GM21447 (cell line): ENCODE data around the gene ARMCX6.
"Not testable (repeated sequence)": the region's sequence is repeated elsewhere in the genome, so short reads cannot be mapped to it uniquely, and the experiment has no call there.

ENCODE experiments used
- ATAC-seq: cut with Tn5 transposase; IDR thresholded peaks from one replicate; pipeline ENCODE4 v1.9.1; 2021; ENCODE audit not compliant: unreplicated experiment

Gene ARMCX6

GRCh38 chrX:101617211-101618191 lies at the start of gene ARMCX6:
Gene ARMCX6, minus strand, starts transcription at chrX:101618000. Its CDS starts 1,380 bp downstream, at chrX:101616620.
- ATAC-seq: peak; percentile 90

GRCh38 chrX:101659601-101660063 lies 41.8 kb upstream of the ARMCX6 start, which contains the start of gene ARMCX2:
Gene ARMCX2, minus strand, starts transcription at chrX:101659850. Its CDS starts 2,262 bp downstream, at chrX:101657588.
- peak; percentile 74 for ATAC-seq

- peak; percentile 61 for ATAC-seq
These were observed 41.1 kb upstream of the ARMCX6 start for GRCh38 chrX:101658661-101659491.

DNA sequence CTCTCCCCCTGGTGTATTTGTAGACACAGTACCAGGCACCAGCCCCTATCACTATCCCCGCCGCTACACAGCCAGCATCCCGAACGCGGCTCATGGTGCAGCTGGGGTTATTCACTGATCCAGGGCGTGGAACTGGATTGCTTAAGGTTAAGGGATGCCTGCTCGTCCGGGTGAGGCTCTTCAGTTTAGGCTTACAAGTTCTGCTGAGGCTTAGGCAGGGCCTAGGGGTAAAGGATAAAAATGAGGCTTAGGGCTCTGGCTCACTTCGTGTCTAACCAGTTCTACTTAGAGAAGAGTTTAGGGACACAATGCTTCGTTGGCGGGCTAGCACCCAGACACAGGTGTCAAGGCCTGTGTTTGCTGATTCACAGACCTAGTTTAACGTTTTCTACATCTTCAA lies 39.7 kb upstream of the ARMCX6 start:
- ATAC-seq: no peak

DNA sequence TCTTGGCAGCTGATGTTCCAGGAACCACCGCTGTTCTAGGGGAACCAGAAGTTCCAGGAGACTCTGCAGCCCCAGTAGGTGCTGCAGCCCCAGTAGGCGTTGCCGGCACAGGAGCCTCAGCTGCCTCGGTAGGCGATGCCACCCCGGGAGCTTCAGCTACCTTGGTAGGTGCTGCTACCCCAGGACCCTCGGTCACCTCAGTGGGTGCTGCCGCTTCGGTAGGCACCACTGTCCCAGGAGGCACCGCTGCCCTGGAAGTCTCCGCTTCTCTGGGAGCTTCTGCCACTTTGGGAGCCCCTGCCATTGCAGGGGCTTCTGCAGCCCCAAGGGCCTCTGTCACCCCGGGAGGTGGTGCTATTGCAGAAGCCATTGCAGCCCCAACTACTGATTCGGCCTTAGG lies 39.0 kb upstream of the ARMCX6 start:
- ATAC-seq: no peak

GRCh38 chrX:101655534-101655933 lies 37.7 kb upstream of the ARMCX6 start:
- ATAC-seq: no peak

- ATAC-seq: not testable (repeated sequence)
These were observed 29.9 kb upstream of the ARMCX6 start for GRCh38 chrX:101647716-101648115.

DNA sequence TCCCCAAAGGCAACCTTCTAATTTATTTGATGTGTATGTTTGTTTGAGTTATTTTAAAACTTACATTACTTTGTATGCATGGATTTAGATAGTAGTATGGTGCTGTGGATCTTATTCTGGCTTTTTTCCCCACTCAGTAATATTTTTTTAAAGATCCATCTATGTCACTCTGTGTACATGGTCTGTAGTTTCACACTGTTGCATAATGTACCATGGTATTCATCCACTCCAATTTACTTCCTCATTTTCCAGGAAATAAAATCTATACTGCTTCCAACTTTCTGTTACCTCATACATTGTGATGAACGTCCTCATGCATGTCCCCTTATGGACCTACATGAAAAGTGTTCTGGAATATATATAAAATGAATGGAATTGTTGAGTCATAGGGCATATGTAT lies 24.3 kb upstream of the ARMCX6 start:
- ATAC-seq: no peak

- ATAC-seq: no peak
These were observed 21.8 kb upstream of the ARMCX6 start for GRCh38 chrX:101639583-101639982.

GRCh38 chrX:101619364-101619763 lies 1.6 kb upstream of the ARMCX6 start:
- peak; percentile 28 for ATAC-seq

DNA sequence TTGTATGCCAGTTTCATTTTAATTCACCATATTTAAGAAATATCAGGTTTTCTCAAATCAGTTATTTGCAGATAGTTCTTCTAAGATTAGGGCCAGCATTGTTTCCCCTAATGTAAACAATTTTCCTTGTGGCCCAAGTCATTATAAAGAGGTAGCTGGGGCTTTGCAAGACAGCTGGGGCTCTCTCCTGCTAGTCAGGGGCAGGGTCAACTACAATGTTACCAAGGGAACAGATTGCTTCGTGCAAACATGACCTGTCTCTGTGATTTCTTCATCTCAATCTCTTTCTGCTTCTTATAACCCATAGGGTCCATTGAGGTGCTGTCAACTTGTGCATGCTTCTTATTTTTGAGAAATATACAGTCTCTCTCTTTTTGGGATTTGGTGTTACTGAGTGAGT lies 12.1 kb downstream of the ARMCX6 start:
- ATAC-seq: no peak

- no peak for ATAC-seq
These were observed 12.7 kb downstream of the ARMCX6 start for GRCh38 chrX:101605146-101605545.

- no peak for ATAC-seq
These were observed 15.7 kb downstream of the ARMCX6 start for GRCh38 chrX:101602077-101602476.

- ATAC-seq: not testable (repeated sequence)
These were observed 18.2 kb downstream of the ARMCX6 start for GRCh38 chrX:101599592-101599991.

DNA sequence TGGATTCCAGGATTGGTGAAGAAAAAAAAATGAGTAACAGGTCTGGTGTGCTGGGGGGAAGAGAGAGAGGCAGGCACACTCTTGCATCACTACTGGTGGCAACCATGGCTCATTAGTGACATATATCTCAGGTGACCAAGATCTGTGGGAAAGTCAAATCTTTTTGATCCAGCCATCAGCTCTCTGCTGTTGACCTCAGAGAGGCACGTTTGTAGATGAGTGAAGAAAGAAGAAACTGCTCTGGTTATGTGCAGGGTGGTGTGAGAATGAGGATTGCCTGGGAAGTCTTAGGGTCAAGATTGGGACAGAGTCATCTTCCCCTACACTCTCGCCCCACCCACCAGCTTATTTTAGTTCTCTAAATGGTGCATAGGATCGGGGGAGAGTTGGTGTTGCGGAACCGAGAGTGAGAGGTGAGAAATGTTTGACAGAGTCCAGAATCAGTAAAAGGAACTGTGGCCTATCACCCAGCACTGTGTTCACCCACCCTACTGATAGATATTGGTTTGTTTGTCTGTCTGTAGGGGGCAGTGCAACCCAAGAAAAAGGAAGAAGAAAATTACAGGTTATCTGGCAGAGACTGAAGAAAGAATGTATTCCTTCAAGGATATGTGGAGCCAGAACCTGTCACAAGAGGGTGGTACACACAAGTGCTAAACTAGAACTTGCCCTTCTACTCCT lies 21.9 kb downstream of the ARMCX6 start:
- peak; percentile 99 for ATAC-seq
